ENCODE results near the gene MYO5A.
A peak's percentile ranks its signal among the peaks of the same experiment; 100 is the strongest.
"Not testable (repeated sequence)": the region's sequence is repeated elsewhere in the genome, so short reads cannot be mapped to it uniquely, and the experiment has no call there.

MYO5A gene

DNA sequence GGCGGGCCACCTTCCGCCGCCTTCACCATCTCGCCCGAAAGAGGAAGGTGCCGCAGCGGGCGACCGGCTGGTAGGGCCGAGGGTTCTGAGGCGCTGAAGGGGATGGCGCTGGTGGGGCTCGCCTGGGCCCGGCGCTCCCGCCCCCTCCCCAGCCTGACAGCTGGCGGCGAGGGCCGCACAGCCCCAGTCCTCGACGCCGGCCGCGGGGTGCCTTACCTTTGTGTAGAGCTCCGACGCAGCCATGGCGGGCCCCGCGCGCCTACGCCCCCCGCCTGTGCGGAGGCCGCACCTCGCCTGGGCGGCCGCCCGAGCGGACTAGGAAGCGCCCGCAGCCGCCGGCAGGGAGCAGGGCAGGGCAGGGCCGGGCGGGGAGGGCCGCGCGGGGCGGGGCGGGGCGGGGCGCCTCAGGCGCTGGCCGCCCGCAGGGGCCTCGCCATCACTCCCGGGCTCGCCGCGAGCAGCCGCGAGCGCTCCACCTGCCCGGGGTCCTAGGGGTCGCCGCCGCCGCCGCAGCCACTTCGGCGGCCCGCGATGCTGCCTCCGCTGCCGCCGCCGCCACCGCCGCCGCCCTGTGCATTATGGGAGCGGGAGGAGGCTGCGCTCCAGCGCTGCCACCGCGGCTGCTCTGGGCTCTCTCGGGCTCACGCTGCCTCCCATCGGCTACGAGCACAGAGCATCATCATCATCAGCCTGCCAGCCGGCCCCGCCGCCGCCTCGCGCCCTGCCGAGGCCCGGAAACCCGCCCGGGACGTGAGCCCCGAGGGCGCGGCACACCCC is at the start of gene MYO5A:
MYO5A (minus strand) TSS at position 317 of the 777 bp plus-strand sequence; CDS start at position 243, 74 bp downstream.
- DNase-seq (ENCODE audit: low read depth) = peak; percentile 17

GRCh38 chr15:52576692-52577091 is 48.0 kb upstream of the MYO5A start:
- no peak for DNase-seq (ENCODE audit: low read depth)

DNA sequence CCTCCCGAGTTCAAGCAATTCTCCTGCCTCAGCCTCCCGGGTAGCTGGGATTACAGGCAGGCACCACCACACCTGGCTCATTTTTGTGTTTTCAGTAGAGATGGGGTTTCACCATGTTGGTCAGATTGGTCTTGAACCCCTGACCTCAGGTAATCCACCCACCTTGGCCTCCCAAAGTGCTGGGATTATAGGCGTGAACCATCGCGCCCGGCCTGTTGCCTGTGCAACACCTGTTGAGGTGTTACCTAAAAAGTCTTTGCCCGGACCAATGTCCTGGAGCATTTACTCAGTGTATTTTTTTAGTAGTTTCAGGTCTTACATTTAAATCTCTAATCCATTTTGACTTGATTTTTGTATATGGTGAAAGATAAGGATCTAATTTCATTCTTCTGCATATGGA is 46.9 kb upstream of the MYO5A start:
- DNase-seq (ENCODE audit: low read depth) = not testable (repeated sequence)

- DNase-seq (ENCODE audit: low read depth) = no peak
Observed at GRCh38 chr15:52575072-52575471, 46.4 kb upstream of the MYO5A start.

DNA sequence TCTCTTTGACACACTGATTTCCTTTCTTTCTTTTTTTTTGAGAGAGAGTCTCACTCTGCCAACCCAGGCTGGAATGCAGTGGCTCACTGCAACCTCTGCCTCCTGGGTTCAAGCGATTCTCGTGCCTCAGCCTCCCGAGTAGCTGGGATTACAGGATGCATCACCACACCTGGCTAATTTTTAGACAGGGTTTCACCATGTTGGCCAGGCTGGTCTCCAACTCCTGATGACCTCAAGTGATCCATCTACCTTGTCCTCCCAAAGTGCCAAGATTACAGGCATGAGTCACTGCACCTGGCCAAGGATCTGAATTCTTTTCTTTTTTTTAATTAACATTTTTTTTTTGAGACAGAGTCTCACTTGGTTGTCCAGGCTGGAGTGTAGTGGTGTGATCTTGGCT is 45.9 kb upstream of the MYO5A start:
- DNase-seq (ENCODE audit: low read depth) = not testable (repeated sequence)

GRCh38 chr15:52568601-52569585 is 40.2 kb upstream of the MYO5A start, which contains the start of gene ARPP19:
ARPP19 (minus strand) TSS chr15:52569030; CDS start chr15:52568892, 138 bp downstream.
- peak; percentile 74 for DNase-seq (ENCODE audit: low read depth)

- no peak for DNase-seq (ENCODE audit: low read depth)
Observed at GRCh38 chr15:52567871-52568600, 39.4 kb upstream of the MYO5A start.

GRCh38 chr15:52566889-52567288 is 38.2 kb upstream of the MYO5A start:
- no peak for DNase-seq (ENCODE audit: low read depth)

DNA sequence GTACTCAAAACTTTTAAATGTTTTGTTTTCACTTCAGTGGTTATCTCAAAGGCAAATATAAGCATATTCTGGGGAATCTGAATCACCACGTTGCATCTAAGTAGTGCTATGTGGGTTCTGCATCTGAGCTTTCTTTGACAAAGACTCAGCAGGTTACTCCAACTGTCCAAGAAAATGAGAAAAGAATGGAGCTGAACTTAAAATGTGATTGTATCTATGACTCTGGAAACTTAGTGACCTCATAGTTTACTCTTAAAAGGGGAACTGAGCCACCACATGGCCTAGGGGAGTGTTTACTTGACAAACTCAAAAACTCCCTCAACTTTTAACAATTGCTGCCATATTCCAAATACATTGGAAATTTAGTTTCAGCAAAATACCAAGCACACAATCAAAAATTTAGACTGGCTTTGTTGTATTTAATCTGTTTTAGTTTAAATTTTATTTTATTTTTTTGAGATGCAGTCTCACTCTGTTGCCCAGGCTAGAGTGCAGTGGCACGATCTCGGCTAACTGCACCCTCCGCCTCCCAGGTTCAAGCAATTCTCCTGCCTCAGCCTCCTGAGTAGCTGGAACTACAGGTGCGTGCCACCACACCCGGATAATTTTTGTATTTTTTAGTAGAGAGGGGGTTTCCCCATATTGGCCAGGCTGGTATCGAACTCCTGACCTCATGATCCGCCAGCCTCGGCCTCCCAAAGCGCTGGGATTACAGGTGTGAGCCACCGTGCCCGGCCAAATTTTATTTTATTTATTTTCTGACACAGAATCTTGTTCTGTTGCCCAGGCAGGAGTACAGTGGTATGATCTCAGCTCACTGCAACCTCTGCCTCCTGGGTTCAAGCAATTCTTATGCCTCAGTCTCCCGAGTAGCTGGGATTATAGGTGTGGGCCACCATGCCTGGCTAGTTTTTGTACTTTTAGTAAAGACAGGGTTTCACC is 37.0 kb upstream of the MYO5A start:
- not testable (repeated sequence) for DNase-seq (ENCODE audit: low read depth)

- no peak for DNase-seq (ENCODE audit: low read depth)
Observed at GRCh38 chr15:52563501-52564060, 34.9 kb upstream of the MYO5A start.

- no peak for DNase-seq (ENCODE audit: low read depth)
Observed at GRCh38 chr15:52559575-52559974, 30.9 kb upstream of the MYO5A start.

GRCh38 chr15:52559022-52559421 is 30.3 kb upstream of the MYO5A start:
- DNase-seq (ENCODE audit: low read depth) = no peak

GRCh38 chr15:52558196-52558595 is 29.5 kb upstream of the MYO5A start:
- no peak for DNase-seq (ENCODE audit: low read depth)

DNA sequence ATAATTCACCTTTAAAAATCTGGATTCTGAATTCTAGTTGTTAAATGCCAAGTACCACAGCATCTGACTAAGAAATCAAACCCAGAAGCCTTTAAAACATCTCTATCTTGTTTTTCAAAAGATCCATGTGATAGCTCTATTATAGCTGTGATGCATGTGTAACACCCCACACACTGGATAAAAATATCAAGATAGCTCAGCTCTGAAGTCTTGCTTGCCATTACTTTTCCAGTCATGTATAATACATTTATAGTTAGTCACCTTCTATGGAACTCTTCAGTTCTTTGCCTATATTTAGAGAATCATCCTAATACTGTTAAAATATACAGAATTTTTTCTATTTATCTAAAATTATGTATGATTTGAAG is 28.6 kb upstream of the MYO5A start:
- DNase-seq (ENCODE audit: low read depth) = no peak

DNA sequence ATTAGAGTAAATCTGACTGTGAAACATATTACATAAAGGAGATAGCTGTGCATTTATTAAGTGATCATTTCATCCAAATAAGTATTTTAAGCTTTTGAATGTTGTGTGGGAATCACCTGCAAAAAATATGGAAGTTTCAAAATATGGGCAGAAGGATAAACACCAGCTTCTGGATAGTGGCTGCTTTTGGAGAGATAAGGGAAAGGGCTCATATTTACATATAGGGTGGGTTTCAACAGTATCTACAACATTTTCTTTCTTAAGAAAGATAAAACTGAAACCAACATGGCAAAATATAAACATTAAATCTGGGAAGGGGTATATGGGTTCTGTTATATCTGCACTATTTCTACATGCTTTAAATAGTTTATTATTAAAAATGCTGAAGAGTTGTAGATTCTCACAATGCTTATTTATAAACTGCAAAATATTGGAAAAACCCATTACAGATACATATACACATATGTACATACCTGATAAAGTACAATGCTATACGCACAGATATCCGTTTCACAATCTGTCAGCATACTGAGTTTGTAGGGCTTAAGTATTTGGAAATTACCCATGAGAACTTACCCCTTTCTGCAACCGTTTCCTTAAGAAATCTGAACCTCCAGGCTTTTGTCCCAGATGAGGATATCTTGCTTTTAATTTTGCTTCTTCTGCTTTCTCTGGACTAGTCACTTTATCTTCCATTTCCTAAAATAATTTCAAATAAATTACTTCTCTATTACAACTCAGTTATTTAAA is 28.0 kb upstream of the MYO5A start:
- DNase-seq (ENCODE audit: low read depth) = no peak

DNA sequence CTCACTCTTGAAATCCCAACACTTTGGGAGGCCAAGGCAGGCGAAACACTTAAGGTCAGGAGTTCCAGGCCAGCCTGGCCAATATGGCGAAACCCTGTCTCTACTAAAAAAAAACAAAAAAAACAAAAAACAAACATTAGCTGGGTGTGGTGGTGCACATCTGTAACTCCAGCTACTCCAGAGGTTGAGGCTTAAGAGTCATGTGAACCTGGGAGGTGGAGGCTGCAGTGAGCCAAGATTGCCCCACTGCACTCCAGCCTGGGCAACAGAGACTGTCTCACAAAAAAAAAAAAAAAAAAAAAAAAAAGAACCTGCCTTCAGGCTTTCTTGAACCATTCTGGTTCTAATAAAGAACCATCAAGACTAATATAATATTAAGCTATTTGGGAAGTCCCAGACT is 23.6 kb upstream of the MYO5A start:
- no peak for DNase-seq (ENCODE audit: low read depth)

DNA sequence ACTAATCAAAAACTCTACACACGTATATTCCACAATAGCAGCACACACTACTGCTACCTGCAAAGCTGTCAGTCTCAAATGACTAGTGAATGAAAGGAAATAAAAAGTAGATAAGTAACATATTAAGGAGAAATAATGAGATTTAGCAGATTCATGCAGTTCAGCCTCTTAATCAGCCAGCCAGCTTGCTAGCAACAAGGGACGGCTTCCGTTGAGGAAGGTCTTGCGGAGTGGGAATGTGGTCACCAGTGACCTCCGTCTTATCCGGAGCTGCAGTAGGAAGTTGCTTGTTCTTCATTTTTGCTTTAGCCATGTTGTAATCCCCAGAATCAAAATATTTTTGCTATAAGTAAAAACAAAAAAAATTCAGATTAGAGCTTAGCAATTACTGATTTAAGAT is 23.1 kb upstream of the MYO5A start:
- peak; percentile 78 for DNase-seq (ENCODE audit: low read depth)

GRCh38 chr15:52551186-52551585 is 22.5 kb upstream of the MYO5A start:
- DNase-seq (ENCODE audit: low read depth) = not testable (repeated sequence)

DNA sequence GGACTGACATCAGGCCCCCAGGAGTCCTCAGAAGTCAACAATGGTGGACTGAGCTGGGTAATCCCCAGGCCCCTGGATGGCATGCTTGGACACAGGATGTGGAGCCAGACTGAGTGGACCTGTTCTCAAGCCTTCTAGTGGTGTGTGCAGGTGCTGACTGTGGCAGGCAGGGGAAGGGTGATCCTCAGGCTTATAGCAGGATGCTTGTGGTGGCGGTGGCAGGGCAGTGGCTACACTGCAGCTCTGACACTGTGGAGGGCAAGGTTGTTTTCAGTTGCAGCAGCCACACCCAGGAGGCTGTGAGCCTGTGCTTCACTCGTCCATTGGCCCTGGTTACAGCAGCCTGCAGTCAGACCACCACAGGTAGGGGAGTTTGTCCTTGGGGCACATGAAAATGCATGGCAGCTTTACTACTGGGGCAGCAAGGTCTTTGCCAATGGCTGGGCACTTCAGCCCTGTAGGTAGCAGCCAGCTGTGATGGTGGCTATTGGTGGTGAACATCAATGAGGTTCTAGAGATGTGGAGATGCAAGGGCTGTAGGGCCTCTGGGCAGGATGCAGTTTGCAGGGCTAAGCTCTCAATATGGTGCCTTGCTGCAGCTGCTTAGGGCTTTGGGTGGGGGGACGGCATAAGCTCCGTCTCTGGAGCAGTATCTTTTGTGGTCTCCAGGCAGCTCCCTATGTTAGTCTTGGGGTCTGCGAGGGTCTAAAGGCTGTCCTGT is 17.5 kb upstream of the MYO5A start:
- no peak for DNase-seq (ENCODE audit: low read depth)

Measured in CMK (cell line).